Measurements from ENCODE around the gene DUOX2.
"Not testable (repeated sequence)": the region's sequence is repeated elsewhere in the genome, so short reads cannot be mapped to it uniquely, and the experiment has no call there.

GRCh38 chr15:45075440-45076320 lies 38.3 kb downstream of the DUOX2 start:
- TF ChIP-seq CTCF, POLR2A (IDR thresholded peaks at IDR 0.05): not testable (repeated sequence)
